Transverse colon (tissue), 4 donors: Measurements from ENCODE around the gene MEIKIN. TPM values are rescaled to one million over a fixed set of nuclear protein-coding genes. Genes with fewer than 3 reads are reported as not detected.

ENCODE experiments used
- DNase-seq: peaks from one replicate; pipeline ENCODE4 v3.0.0-alpha.2; 2019
- H3K27ac ChIP-seq, 4 donors: fragments of 200-600 bp; sonication (generic); 2 replicates each; pipeline ENCODE4 v1.5.1; 2016 to 2018; ENCODE audit warnings: inconsistent platforms in 4 of 4
- H3K27me3 ChIP-seq: fragments of 200-600 bp; sonication (generic); 2 replicates; pipeline ENCODE4 v1.5.1; 2017; ENCODE audit warnings: inconsistent platforms
- H3K36me3 ChIP-seq, 4 donors: fragments of 200-600 bp; sonication (generic); 2 replicates each; pipeline ENCODE4 v1.5.1; 2017 to 2019; ENCODE audit warnings: inconsistent platforms in 4 of 4
- H3K4me1 ChIP-seq, 4 donors: fragments of 200-600 bp; sonication (generic); 2 replicates each; pipeline ENCODE4 v1.5.1; 2017 to 2020; ENCODE audit warnings: inconsistent platforms in 4 of 4
- H3K4me3 ChIP-seq, 4 donors: fragments of 200-600 bp; sonication (generic); 1 replicate in 1 of 4; 2 replicates in 3 of 4; pipeline versions ENCODE4 v1.5.1 to v1.6.1; 2017 to 2019; ENCODE audit warnings: inconsistent platforms in 4 of 4
- H3K9me3 ChIP-seq, 2 donors: fragments of 200-600 bp; sonication (generic); 2 replicates each; pipeline ENCODE4 v1.5.1; 2017 to 2019; ENCODE audit warnings: inconsistent platforms in 2 of 2
- CTCF ChIP-seq, 5 experiments: fragments of 200-600 bp in 3 of 5; fragments of 450-650 bp in 2 of 5; sonication (generic) in 3 of 5; IDR thresholded peaks; 1 replicate in 2 of 5; 2 replicates in 3 of 5; pipeline ENCODE4 v1.5.1; 2016 to 2017; ENCODE audit warnings: antibody characterized with exemption in 5 of 5, inconsistent platforms in 3 of 5, mild to moderate bottlenecking in 2 of 5, moderate library complexity in 1 of 5
- EP300 ChIP-seq: sonication (generic); formaldehyde crosslinking; IDR thresholded peaks from one replicate; pipeline ENCODE4 v1.6.1; 2017; ENCODE audit warnings: antibody characterized with exemption, low read depth
- POLR2A ChIP-seq: fragments of 450-650 bp; IDR thresholded peaks from one replicate; pipeline ENCODE4 v1.6.1; 2016; ENCODE audit warnings: antibody characterized with exemption, mild to moderate bottlenecking, moderate library complexity
- POLR2AphosphoS5 ChIP-seq, 3 donors: sonication (generic); formaldehyde crosslinking; IDR thresholded peaks; one replicate each; pipeline ENCODE4 v1.6.1; 2016; ENCODE audit warnings: antibody characterized with exemption in 3 of 3
- WGBS, 2 donors: methylation state at CpG; one replicate each; pipeline ENCODE4 v1.1.5; 2018; ENCODE audit warnings: low coverage in 1 of 2; 5-methylcytosine and 5-hydroxymethylcytosine counted together
- in situ Hi-C, 4 donors: fragments of 200-750 bp; cut with MboI; loops; one replicate each; pipeline versions ENCODE4 v1.15.0 to v1.15.1; 2017; ENCODE audit warnings: low sequenced_read_pairs in 3 of 4, low pct_ligation_motif_present in 1 of 4, low pct_unique_long_range_greater_than_20kb in 1 of 4
- intact Hi-C: fragments of 100-400 bp; cut with DNase I; formaldehyde crosslinking; loops from one replicate; pipeline ENCODE4 v1.15.1; 2023; ENCODE audit warnings: low total_unique reads
- total RNA-seq, 4 donors: library from RNA; depleted of rRNA; stranded (reverse); fragments of >200 nt; gene quantifications; one replicate each; pipeline ENCODE4 v1.1.0, GENCODE V29; 2016

MEIKIN gene
- total RNA-seq, 4 donors from 2014 or later: not detected

- peaks cover 15 to 44% (median 19%) of the 10 kb centered on the region in 4 donors for H3K4me1 ChIP-seq
These were observed 149.3 kb downstream of the MEIKIN start for GRCh38 chr5:131795879-131796792.

GRCh38 chr5:131795228-131795627, 150.2 kb downstream of the MEIKIN start:
- WGBS, 2 donors: 35 to 40% methylated on average over 6 of the region's 6 CpGs
- Histone ChIP-seq H3K9me3 (no peaks in the 10 kb centered on the region), H3K36me3 (no peaks in the 10 kb centered on the region), H3K4me1 (peaks cover 19 to 51% (median 19%) of the 10 kb centered on the region in 4 donors), H3K27me3 (no peaks in the 10 kb centered on the region), H3K27ac (peak overlapping the region in 2 of 4 donors; percentile 98 to 99), H3K4me3 (peak overlapping the region in 3 of 4 donors; percentile 83 to 92 (median 89))
- intact Hi-C loops (no loop called here), in situ Hi-C loops (loop anchor here in 2 of 4 donors (10.0 kb wide), 1 partner anchor 160 kb away; the partner anchor contains the start of gene RAPGEF6 (in 2 of the 2))
- TF ChIP-seq EP300: no peak
- TF ChIP-seq CTCF (IDR thresholded peaks at IDR 0.05): no peak
- TF ChIP-seq POLR2AphosphoS5 (IDR thresholded peaks at IDR 0.05): no peak
- no peak for TF ChIP-seq POLR2A
- no peak for DNase-seq

More at GRCh38 chr5:131795879-131796792, 149.3 kb downstream of the MEIKIN start:
- no peaks in the 10 kb centered on the region for H3K36me3 ChIP-seq
- in situ Hi-C loops: loop anchor here in 2 of 4 donors (10.0 kb wide), 1 partner anchor 161 kb away; the partner anchor contains the start of gene RAPGEF6 (in 2 of the 2)
- no peaks in the 10 kb centered on the region for H3K27me3 ChIP-seq
- no peak for TF ChIP-seq POLR2A
- no peak for TF ChIP-seq CTCF (IDR thresholded peaks at IDR 0.05)
- no peak for TF ChIP-seq EP300
- no peak for TF ChIP-seq POLR2AphosphoS5 (IDR thresholded peaks at IDR 0.05)
- no peaks in the 10 kb centered on the region for H3K9me3 ChIP-seq
- peak overlapping the region; percentile 98 to 99 (median 98) for H3K27ac ChIP-seq
- peak; percentile 70 for DNase-seq
- intact Hi-C loops: no loop called here
- WGBS, 2 donors: 2 to 5% methylated on average over 5 to 53 of the region's 56 CpGs
- peak overlapping the region; percentile 83 to 96 (median 90) for H3K4me3 ChIP-seq

- DNase-seq: no peak
- H3K27me3 ChIP-seq: no peaks in the 10 kb centered on the region
- peak overlapping the region in 1 of 4 donors; percentile 89 for H3K4me3 ChIP-seq
- H3K27ac ChIP-seq: peak overlapping the region in 2 of 4 donors; percentile 98 to 99
- intact Hi-C loops (no loop called here), in situ Hi-C loops (loop anchor here in 2 of 4 donors (10.0 kb wide), 1 partner anchor 160 kb away; the partner anchor contains the start of gene RAPGEF6 (in 2 of the 2))
- no peaks in the 10 kb centered on the region for H3K36me3 ChIP-seq
- 64 to 73% methylated on average over 4 of the region's 4 CpGs for WGBS, 2 donors
- TF ChIP-seq EP300 (no peak), CTCF (IDR thresholded peaks at IDR 0.05) (no peak), POLR2A (no peak), POLR2AphosphoS5 (IDR thresholded peaks at IDR 0.05) (no peak)
- no peaks in the 10 kb centered on the region for H3K9me3 ChIP-seq
- peaks cover 19 to 51% (median 22%) of the 10 kb centered on the region in 4 donors for H3K4me1 ChIP-seq
These were observed 150.9 kb downstream of the MEIKIN start for GRCh38 chr5:131794586-131794985.

- no peak overlapping the region for H3K4me3 ChIP-seq
- no peak overlapping the region for H3K27ac ChIP-seq
- H3K36me3 ChIP-seq: no peaks in the 10 kb centered on the region
- DNase-seq: no peak
- WGBS, 2 donors: 94 to 100% methylated on average over 1 to 2 of the region's 2 CpGs
- in situ Hi-C loops (loop anchor here in 2 of 4 donors (10.0 kb wide), 1 partner anchor 158 kb away; the partner anchor contains the start of gene RAPGEF6 (in 2 of the 2)), intact Hi-C loops (no loop called here)
- H3K9me3 ChIP-seq: no peaks in the 10 kb centered on the region
- no peaks in the 10 kb centered on the region for H3K27me3 ChIP-seq
- TF ChIP-seq CTCF (IDR thresholded peaks at IDR 0.05) (no peak), POLR2AphosphoS5 (IDR thresholded peaks at IDR 0.05) (no peak), EP300 (no peak), POLR2A (no peak)
- H3K4me1 ChIP-seq: peaks cover 18 to 53% (median 22%) of the 10 kb centered on the region in 4 donors
These were observed 152.6 kb downstream of the MEIKIN start for GRCh38 chr5:131792896-131793295.
